ENCODE data around the gene RNASE12.

The RNASE12 gene

DNA sequence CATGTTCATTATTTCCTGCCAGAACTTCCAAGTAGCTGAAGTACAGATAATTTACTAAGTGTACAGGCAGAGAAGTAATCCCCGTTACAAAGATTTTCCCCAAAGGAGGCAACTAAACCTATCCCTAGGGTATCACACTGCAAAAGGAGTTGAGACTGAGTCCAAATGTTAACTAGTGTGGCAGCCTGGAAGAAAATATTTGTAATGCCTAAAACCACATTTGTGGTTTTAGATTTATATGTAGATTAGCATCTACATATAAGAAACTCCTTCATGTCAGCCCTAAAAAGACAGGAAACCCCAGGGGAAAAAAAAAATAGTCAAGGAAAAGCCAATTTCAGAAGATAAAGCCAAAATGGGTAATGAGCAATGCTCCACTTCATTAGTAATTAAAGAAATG lies 1.4 kb upstream of the RNASE12 start:
- TF ChIP-seq, protein P1, sequence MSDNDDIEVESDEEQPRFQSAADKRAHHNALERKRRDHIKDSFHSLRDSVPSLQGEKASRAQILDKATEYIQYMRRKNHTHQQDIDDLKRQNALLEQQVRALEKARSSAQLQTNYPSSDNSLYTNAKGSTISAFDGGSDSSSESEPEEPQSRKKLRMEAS (IDR thresholded peaks at IDR 0.05; ENCODE audit: low read depth, low read length) = no peak
- TF ChIP-seq POLR2A (IDR thresholded peaks at IDR 0.05; ENCODE audit: extremely low read depth, insufficient read length) (no peak), MYC (IDR thresholded peaks at IDR 0.05; ENCODE audit: low read depth, low read length) (no peak)
- TF ChIP-seq, protein P2, sequence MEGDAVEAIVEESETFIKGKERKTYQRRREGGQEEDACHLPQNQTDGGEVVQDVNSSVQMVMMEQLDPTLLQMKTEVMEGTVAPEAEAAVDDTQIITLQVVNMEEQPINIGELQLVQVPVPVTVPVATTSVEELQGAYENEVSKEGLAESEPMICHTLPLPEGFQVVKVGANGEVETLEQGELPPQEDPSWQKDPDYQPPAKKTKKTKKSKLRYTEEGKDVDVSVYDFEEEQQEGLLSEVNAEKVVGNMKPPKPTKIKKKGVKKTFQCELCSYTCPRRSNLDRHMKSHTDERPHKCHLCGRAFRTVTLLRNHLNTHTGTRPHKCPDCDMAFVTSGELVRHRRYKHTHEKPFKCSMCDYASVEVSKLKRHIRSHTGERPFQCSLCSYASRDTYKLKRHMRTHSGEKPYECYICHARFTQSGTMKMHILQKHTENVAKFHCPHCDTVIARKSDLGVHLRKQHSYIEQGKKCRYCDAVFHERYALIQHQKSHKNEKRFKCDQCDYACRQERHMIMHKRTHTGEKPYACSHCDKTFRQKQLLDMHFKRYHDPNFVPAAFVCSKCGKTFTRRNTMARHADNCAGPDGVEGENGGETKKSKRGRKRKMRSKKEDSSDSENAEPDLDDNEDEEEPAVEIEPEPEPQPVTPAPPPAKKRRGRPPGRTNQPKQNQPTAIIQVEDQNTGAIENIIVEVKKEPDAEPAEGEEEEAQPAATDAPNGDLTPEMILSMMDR (IDR thresholded peaks at IDR 0.05; ENCODE audit: low read depth, low read length) = no peak
- no peak for DNase-seq (ENCODE audit: low read depth)
- H3K4me3 ChIP-seq (ENCODE audit: low read depth, low read length) = no peak overlapping the region

- TF ChIP-seq POLR2A (IDR thresholded peaks at IDR 0.05; ENCODE audit: extremely low read depth, insufficient read length) (no peak), MYC (IDR thresholded peaks at IDR 0.05; ENCODE audit: low read depth, low read length) (no peak)
- TF ChIP-seq, protein P2 (IDR thresholded peaks at IDR 0.05; ENCODE audit: low read depth, low read length) = no peak
- TF ChIP-seq, protein P1 (IDR thresholded peaks at IDR 0.05; ENCODE audit: low read depth, low read length) = no peak
Observed at GRCh38 chr14:20587489-20588154, 3.6 kb downstream of the RNASE12 start, which contains the start of gene RNASE11. Gene RNASE11 (minus strand): TSS chr14:20588001.

GRCh38 chr14:20583908-20584307 lies 7.3 kb downstream of the RNASE12 start:
- DNase-seq (ENCODE audit: low read depth) = peak; percentile 87
- H3K4me3 ChIP-seq (ENCODE audit: low read depth, low read length) = no peak overlapping the region
- TF ChIP-seq, protein P1 (IDR thresholded peaks at IDR 0.05; ENCODE audit: low read depth, low read length) = no peak
- TF ChIP-seq MYC (IDR thresholded peaks at IDR 0.05; ENCODE audit: low read depth, low read length) (no peak), POLR2A (IDR thresholded peaks at IDR 0.05; ENCODE audit: extremely low read depth, insufficient read length) (no peak)
- TF ChIP-seq, protein P2 (IDR thresholded peaks at IDR 0.05; ENCODE audit: low read depth, low read length) = no peak

More at GRCh38 chr14:20587489-20588154, 3.6 kb downstream of the RNASE12 start, which contains the start of gene RNASE11:
- no peak for DNase-seq (ENCODE audit: low read depth)
- H3K4me3 ChIP-seq (ENCODE audit: low read depth, low read length) = no peak within 1 kb of the TSS

GRCh38 chr14:20583142-20583541 lies 8.0 kb downstream of the RNASE12 start:
- TF ChIP-seq, protein P2 (IDR thresholded peaks at IDR 0.05; ENCODE audit: low read depth, low read length) = no peak
- TF ChIP-seq POLR2A (IDR thresholded peaks at IDR 0.05; ENCODE audit: extremely low read depth, insufficient read length) = no peak
- no peak for TF ChIP-seq MYC (IDR thresholded peaks at IDR 0.05; ENCODE audit: low read depth, low read length)
- TF ChIP-seq, protein P1 (IDR thresholded peaks at IDR 0.05; ENCODE audit: low read depth, low read length) = no peak
- no peak for DNase-seq (ENCODE audit: low read depth)
- H3K4me3 ChIP-seq (ENCODE audit: low read depth, low read length) = no peak overlapping the region

- DNase-seq (ENCODE audit: low read depth) = peak; percentile 56
- TF ChIP-seq, protein P1 (IDR thresholded peaks at IDR 0.05; ENCODE audit: low read depth, low read length) = no peak
- TF ChIP-seq MYC (IDR thresholded peaks at IDR 0.05; ENCODE audit: low read depth, low read length) = no peak
- TF ChIP-seq POLR2A (IDR thresholded peaks at IDR 0.05; ENCODE audit: extremely low read depth, insufficient read length) = no peak
- TF ChIP-seq, protein P2 (IDR thresholded peaks at IDR 0.05; ENCODE audit: low read depth, low read length) = no peak
- no peak overlapping the region for H3K4me3 ChIP-seq (ENCODE audit: low read depth, low read length)
Observed at GRCh38 chr14:20580242-20580641, 10.9 kb downstream of the RNASE12 start.

Data from NB4 (cell line).